ENCODE measurements around the gene PAXIP1. TPM values are rescaled to one million over a fixed set of nuclear protein-coding genes. Genes with fewer than 3 reads are reported as not detected.

The PAXIP1 gene
- total RNA-seq, 4 donors from 2014 or later, result 13.2 to 14.9 (median 13.6) TPM

DNA sequence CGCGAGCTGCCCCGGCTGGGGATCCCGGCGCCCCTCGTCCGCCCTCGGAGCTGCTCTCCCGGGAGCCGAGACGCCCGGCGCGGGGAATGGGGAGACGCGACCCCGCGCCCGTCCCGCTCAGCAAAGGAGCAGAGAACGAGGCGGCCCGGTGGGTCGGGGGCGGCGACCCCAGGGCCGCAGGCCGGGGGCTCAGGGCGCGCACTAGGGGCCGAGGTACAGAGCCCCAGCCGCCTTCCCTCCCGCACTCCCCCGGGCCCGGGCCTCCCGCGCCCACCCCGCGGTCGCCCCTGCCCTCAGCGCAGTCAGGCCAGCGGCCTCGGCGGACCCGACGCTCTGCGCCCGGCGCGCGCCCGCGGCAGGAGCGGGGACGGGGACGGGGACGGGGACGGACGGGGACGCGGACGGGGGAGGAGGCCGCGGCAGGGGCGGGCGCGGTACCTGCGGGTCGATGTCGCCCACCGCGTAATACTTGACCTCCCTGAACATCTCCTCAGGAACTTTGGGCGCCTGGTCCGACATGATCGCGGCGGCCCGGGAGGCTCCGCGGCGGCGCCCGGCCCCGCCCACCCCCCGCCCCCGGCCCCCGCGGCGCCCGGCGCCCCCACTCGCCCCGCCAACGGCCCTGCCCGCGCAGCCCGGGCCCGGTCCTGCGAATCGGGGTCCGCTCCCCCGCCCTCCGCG, 373 bp downstream of the PAXIP1 start:
- peaks cover 0 to 7% of the 10 kb centered on the region in 2 donors for H3K36me3 ChIP-seq
- intact Hi-C loops (cut with DNase I), result loop anchor here (10.0 kb wide), 1 partner anchor 68 kb away; no protein-coding TSS in a partner anchor
- H3K27ac ChIP-seq, result no peak overlapping the region
- H3K4me3 ChIP-seq (replicated peaks in 1 of 3), result peak overlapping the region; percentile 58 to 88 (median 62)
- TF ChIP-seq, protein P1, sequence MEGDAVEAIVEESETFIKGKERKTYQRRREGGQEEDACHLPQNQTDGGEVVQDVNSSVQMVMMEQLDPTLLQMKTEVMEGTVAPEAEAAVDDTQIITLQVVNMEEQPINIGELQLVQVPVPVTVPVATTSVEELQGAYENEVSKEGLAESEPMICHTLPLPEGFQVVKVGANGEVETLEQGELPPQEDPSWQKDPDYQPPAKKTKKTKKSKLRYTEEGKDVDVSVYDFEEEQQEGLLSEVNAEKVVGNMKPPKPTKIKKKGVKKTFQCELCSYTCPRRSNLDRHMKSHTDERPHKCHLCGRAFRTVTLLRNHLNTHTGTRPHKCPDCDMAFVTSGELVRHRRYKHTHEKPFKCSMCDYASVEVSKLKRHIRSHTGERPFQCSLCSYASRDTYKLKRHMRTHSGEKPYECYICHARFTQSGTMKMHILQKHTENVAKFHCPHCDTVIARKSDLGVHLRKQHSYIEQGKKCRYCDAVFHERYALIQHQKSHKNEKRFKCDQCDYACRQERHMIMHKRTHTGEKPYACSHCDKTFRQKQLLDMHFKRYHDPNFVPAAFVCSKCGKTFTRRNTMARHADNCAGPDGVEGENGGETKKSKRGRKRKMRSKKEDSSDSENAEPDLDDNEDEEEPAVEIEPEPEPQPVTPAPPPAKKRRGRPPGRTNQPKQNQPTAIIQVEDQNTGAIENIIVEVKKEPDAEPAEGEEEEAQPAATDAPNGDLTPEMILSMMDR (IDR thresholded peaks at IDR 0.05), result no peak
- no peak for TF ChIP-seq POLR2A (IDR thresholded peaks at IDR 0.05)
- peaks cover 3 to 10% of the 10 kb centered on the region in 2 donors for H3K4me1 ChIP-seq
- no peaks in the 10 kb centered on the region for H3K27me3 ChIP-seq
- DNase-seq, result peak; percentile 31 to 51
- no peaks in the 10 kb centered on the region for H3K9me3 ChIP-seq
- WGBS, 2 donors, result no CpG with 5 or more reads among the region's 104 CpGs

DNA sequence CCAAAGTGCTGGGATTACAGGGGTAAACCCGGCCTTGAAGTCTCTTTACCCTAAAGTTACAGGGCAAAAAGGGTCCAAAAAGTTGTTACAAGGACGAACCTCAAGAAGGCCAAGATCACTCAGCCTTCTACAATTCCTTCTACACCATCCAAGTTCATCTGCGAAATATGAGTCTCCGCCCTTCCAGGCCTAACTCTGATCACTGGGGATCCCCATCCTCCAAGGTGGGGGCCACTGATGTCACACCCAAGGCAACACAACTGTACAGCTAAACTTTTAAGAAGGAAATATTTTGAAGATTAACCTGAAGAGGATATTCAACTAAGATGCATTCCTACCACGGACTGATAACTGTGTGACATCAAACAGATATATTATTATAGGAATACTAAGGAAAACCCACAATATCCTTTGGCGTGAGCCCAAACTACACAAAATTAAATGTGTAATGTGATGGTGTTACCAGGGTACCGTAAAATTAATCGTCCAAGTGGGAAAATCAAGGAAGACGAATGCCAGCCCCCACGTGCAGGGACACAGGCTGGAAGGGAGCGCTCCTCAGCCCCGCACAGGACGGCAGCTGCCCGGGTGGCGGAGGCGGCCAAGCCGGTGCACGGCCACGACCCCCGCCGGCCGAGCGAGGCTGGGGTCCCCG, 1.0 kb downstream of the PAXIP1 start:
- Histone ChIP-seq H3K4me1 (peaks cover 3 to 10% of the 10 kb centered on the region in 2 donors), H3K4me3 (replicated peaks in 1 of 3) (peak overlapping the region; percentile 58 to 88 (median 62)), H3K9me3 (no peaks in the 10 kb centered on the region), H3K36me3 (peaks cover 0 to 9% of the 10 kb centered on the region in 2 donors), H3K27me3 (no peaks in the 10 kb centered on the region), H3K27ac (no peak overlapping the region)
- TF ChIP-seq POLR2A (IDR thresholded peaks at IDR 0.05), result no peak
- TF ChIP-seq, protein P1 (IDR thresholded peaks at IDR 0.05), result no peak
- DNase-seq, result no peak
- intact Hi-C loops (cut with DNase I), result loop anchor here (10.0 kb wide), 1 partner anchor 67 kb away; no protein-coding TSS in a partner anchor
- WGBS, 2 donors, result 36 to 38% methylated on average over 10 of the region's 24 CpGs

DNA sequence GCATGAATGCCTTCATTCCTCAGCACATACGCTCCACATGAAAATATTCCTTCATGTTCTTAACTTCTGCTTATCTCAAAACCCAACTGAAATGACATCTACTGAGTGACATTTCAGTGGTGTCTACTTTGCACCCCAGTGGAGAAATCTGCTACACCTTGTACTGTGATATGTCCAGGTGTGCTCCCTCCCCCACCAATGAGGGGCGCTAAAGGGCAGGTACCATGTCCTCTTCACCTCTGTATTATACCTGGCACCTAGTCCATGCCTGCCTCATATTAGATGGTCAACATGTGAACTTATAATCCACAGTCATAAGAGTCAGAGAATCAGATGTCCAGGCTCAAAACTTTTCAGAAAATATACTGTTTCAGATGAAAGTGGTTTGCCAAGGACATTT, 2.1 kb downstream of the PAXIP1 start:
- Histone ChIP-seq H3K4me3 (replicated peaks in 1 of 3) (no peak overlapping the region), H3K36me3 (peaks cover 7 to 11% of the 10 kb centered on the region in 2 donors), H3K9me3 (no peaks in the 10 kb centered on the region), H3K27ac (no peak overlapping the region), H3K27me3 (no peaks in the 10 kb centered on the region), H3K4me1 (peaks cover 3 to 10% of the 10 kb centered on the region in 2 donors)
- WGBS, 2 donors, result 77 to 89% methylated on average over 2 of the region's 2 CpGs
- TF ChIP-seq, protein P1 (IDR thresholded peaks at IDR 0.05), result no peak
- TF ChIP-seq POLR2A (IDR thresholded peaks at IDR 0.05), result no peak
- no peak for DNase-seq
- intact Hi-C loops (cut with DNase I), result loop anchor here (10.0 kb wide), 1 partner anchor 66 kb away; no protein-coding TSS in a partner anchor

DNA sequence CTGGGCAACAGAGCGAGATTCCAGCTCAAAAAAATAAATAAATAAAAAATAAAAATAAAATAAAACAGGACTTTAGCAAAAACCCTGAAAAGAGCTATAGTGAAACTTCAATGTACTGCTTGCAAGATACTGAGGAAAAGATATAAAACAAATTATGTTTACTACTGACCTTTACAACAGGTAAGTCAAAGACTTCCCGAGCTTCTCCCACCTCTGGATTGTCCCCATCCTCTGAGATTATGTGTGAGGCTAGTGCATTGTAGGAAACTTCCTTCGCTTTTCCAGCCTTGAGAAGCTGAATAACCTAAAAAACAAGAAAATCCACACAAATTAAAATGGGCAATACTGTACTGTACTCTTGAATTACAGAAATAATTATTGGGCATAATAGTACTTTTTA, 4.4 kb downstream of the PAXIP1 start:
- DNase-seq, result no peak
- Histone ChIP-seq H3K9me3 (no peaks in the 10 kb centered on the region), H3K4me3 (replicated peaks in 1 of 3) (no peak overlapping the region), H3K27ac (no peak overlapping the region), H3K4me1 (peaks cover 3 to 4% of the 10 kb centered on the region in 2 donors), H3K36me3 (peaks cover 10 to 11% of the 10 kb centered on the region in 2 donors), H3K27me3 (no peaks in the 10 kb centered on the region)
- 95 to 98% methylated on average over 3 of the region's 3 CpGs for WGBS, 2 donors
- TF ChIP-seq, protein P1 (IDR thresholded peaks at IDR 0.05), result no peak
- no peak for TF ChIP-seq POLR2A (IDR thresholded peaks at IDR 0.05)
- intact Hi-C loops (cut with DNase I), result no loop called here

Data from thyroid gland (tissue), 4 donors.